Endothelial cell of umbilical vein (primary cell): ENCODE results near the gene PKDCC. TPM values are rescaled to one million over a fixed set of nuclear protein-coding genes. Genes with fewer than 3 reads are reported as not detected.

Experiments
- BruUV-seq: library from RNA; stranded (reverse); fragments of 400-500 nt; replicated peaks from 2 replicates; lab custom pipeline; 2021; lab: Mats Ljungman, UMichigan
- CTCF ChIA-PET: fragments of 300-600, 350-600 bp; sonication (Branson Sonifier 250); formaldehyde crosslinking; loops from one replicate; lab custom pipeline; 2021; ENCODE audit warnings: antibody characterized with exemption, inconsistent platforms; lab: Charles Lee
- POLR2A ChIA-PET: fragments of 300-600, 350-600 bp; sonication (Branson Sonifier 250); formaldehyde crosslinking; loops from one replicate; lab custom pipeline; 2021; ENCODE audit warnings: antibody characterized with exemption, inconsistent platforms; lab: Charles Lee
- DNase-seq: peaks from one replicate; pipeline ENCODE4 v3.0.0-alpha.2; 2011; ENCODE audit warnings: low read depth, low spot score
- FAIRE-seq: peaks from 2 replicates; lab custom pipeline; 2011; peaks lifted over from hg19 to GRCh38; lab: Jason Lieb, UNC
- H2AFZ ChIP-seq: 2 replicates; pipeline ENCODE4 v1.6.0; 2012; ENCODE audit warnings: low read depth, low read length, control low read depth, inconsistent platforms
- H3K27ac ChIP-seq: 2 replicates; pipeline ENCODE4 v1.5.1; 2011; ENCODE audit warnings: low read depth, mild to moderate bottlenecking, control low read depth, low read length, moderate library complexity; ENCODE audit not compliant: insufficient read depth
- H3K27me3 ChIP-seq, 2 experiments: 2 replicates each; pipeline versions ENCODE4 v1.6.0 to v1.6.1; 2011; ENCODE audit warnings: low read length in 2 of 2, mixed read lengths in 1 of 2; ENCODE audit not compliant: control insufficient read depth in 2 of 2, insufficient read depth in 2 of 2
- H3K36me3 ChIP-seq, 2 experiments: 2 replicates in 1 of 2; 3 replicates in 1 of 2; pipeline ENCODE4 v1.5.1; 2011; ENCODE audit warnings: low read length in 2 of 2, mild to moderate bottlenecking in 1 of 2, moderate library complexity in 1 of 2; ENCODE audit not compliant: control insufficient read depth in 2 of 2, insufficient read depth in 2 of 2; ENCODE audit errors: extremely low read depth in 1 of 2
- H3K4me1 ChIP-seq: 3 replicates; pipeline ENCODE4 v1.5.1; 2011; ENCODE audit warnings: mild to moderate bottlenecking, low read length; ENCODE audit not compliant: control insufficient read depth, insufficient read depth; ENCODE audit errors: extremely low read depth
- H3K4me2 ChIP-seq: 2 replicates; pipeline ENCODE4 v1.6.1; 2011; ENCODE audit warnings: low read length, control low read depth, mixed read lengths; ENCODE audit not compliant: insufficient read depth
- H3K4me3 ChIP-seq, 3 experiments: fragments of 200-600 bp in 1 of 3; sonication (generic), shearing (Covaris generic) in 1 of 3; replicated peaks in 1 of 3; 2 replicates each; pipeline ENCODE4 v1.5.1; 2011 to 2016; ENCODE audit warnings: control low read depth in 3 of 3, low read length in 3 of 3, mild to moderate bottlenecking in 2 of 3, inconsistent platforms in 1 of 3, low read depth in 1 of 3, moderate library complexity in 1 of 3; ENCODE audit not compliant: insufficient read depth in 1 of 3
- H3K79me2 ChIP-seq: 2 replicates; pipeline ENCODE4 v1.6.0; 2012; ENCODE audit warnings: low read length, inconsistent platforms; ENCODE audit not compliant: control insufficient read depth, insufficient read depth
- H3K9ac ChIP-seq: replicated peaks from 2 replicates; pipeline ENCODE3; 2011; ENCODE audit warnings: low read length, control low read depth; ENCODE audit not compliant: insufficient read depth; ENCODE audit errors: extremely low read depth
- H3K9me1 ChIP-seq: replicated peaks from 3 replicates; pipeline ENCODE4 v1.6.0; 2011; ENCODE audit warnings: mild to moderate bottlenecking, low read length; ENCODE audit not compliant: control insufficient read depth, insufficient read depth; ENCODE audit errors: extremely low read depth
- H3K9me3 ChIP-seq: replicated peaks from 2 replicates; pipeline ENCODE4 v1.5.1; 2012; ENCODE audit warnings: low read length, inconsistent platforms; ENCODE audit not compliant: control insufficient read depth, insufficient read depth
- H4K20me1 ChIP-seq: replicated peaks from 2 replicates; pipeline ENCODE3; 2011; ENCODE audit warnings: mild to moderate bottlenecking, low read length; ENCODE audit not compliant: control insufficient read depth, insufficient read depth; ENCODE audit errors: extremely low read depth
- CTCF ChIP-seq, 2 donors: IDR thresholded peaks; 1 replicate in 1 of 2; 2 replicates in 1 of 2; pipeline ENCODE4 v1.5.1; 2011; ENCODE audit warnings: low read length in 2 of 2, mild to moderate bottlenecking in 2 of 2, moderate library complexity in 2 of 2, control low read depth in 1 of 2, inconsistent platforms in 1 of 2, low read depth in 1 of 2; ENCODE audit not compliant: insufficient read depth in 1 of 2; ENCODE audit errors: extremely low read depth in 1 of 2
- EZH2 ChIP-seq: IDR thresholded peaks from 2 replicates; pipeline ENCODE4 v1.6.1; 2012; ENCODE audit warnings: borderline replicate concordance, low read depth, mild to moderate bottlenecking, moderate library complexity, low read length, inconsistent platforms; ENCODE audit not compliant: severe bottlenecking
- GATA2 ChIP-seq: IDR thresholded peaks from 2 replicates; pipeline ENCODE4 v1.7.0; 2011; ENCODE audit warnings: low read depth, mild to moderate bottlenecking, moderate library complexity, mixed read lengths, low read length; ENCODE audit not compliant: insufficient read length, insufficient read depth
- JUN ChIP-seq: IDR thresholded peaks from 2 replicates; pipeline ENCODE4 v1.6.1; 2011; ENCODE audit warnings: borderline replicate concordance, low read depth; ENCODE audit not compliant: insufficient read length, insufficient read depth
- MYC ChIP-seq: IDR thresholded peaks from one replicate; pipeline ENCODE4 v1.6.1; 2011; ENCODE audit warnings: mild to moderate bottlenecking, low read depth, low read length
- POLR2A ChIP-seq: IDR thresholded peaks from 2 replicates; pipeline ENCODE4 v1.6.1; 2012; ENCODE audit warnings: low read depth, mild to moderate bottlenecking, control low read depth, low read length
- POLR2AphosphoS5 ChIP-seq: IDR thresholded peaks from 2 replicates; pipeline ENCODE4 v1.6.1; 2012; ENCODE audit warnings: low read depth, mild to moderate bottlenecking, control low read depth, low read length, moderate library complexity; ENCODE audit not compliant: insufficient read depth
- dilution Hi-C: fragments of 300-500 bp; cut with MboI; formaldehyde crosslinking; loops from one replicate; pipeline ENCODE4 v1.15.0; 2019; ENCODE audit warnings: low sequenced_read_pairs; ENCODE audit not compliant: extremely low pct_ligation_motif_present
- intact Hi-C: fragments of 100-400 bp; cut with micrococcal nuclease; formaldehyde crosslinking; loops from one replicate; pipeline ENCODE4 v1.10.0; 2022
- polyA plus RNA-seq, 4 experiments: library from polyadenylated mRNA; depleted of rRNA in 3 of 4; stranded (reverse) in 3 of 4; unstranded in 1 of 4; fragments of >200 nt; gene quantifications; 2 replicates each; pipeline versions ENCODE4 v1.2.1 to v1.2.3, GENCODE V29; 2011 to 2012; ENCODE audit warnings: missing spikeins in 1 of 4
- total RNA-seq: library from RNA; stranded (reverse); gene quantifications from 2 replicates; pipeline ENCODE4 v1.2.3, GENCODE V29; 2021

The PKDCC gene
- total and polyA plus RNA-seq, 2 donors (not counting 3 experiments of a cell fraction or from before 2014, with no cell fraction given), result 3.0 to 5.9 TPM

GRCh38 chr2:42007551-42007950 is 40.3 kb upstream of the PKDCC start:
- DNase-seq (no peak), FAIRE-seq (no peak)
- Histone ChIP-seq H3K79me2 (no peaks in the 10 kb centered on the region), H3K27ac (no peak overlapping the region), H3K9me3 (no peaks in the 10 kb centered on the region), H3K4me1 (no peaks in the 10 kb centered on the region), H4K20me1 (no peaks in the 10 kb centered on the region), H3K36me3 (no peaks in the 10 kb centered on the region), H3K4me3 (no peak overlapping the region), H3K9me1 (no peaks in the 10 kb centered on the region), H2AFZ (no peak overlapping the region), H3K9ac (no peak overlapping the region), H3K27me3 (no peaks in the 10 kb centered on the region), H3K4me2 (no peak overlapping the region)
- intact Hi-C loops (no loop called here), dilution Hi-C loops (no loop called here)
- TF ChIP-seq EZH2 (no peak), POLR2A (no peak)
- no TSS peak for BruUV-seq
- CTCF ChIA-PET, result no interaction called here
- POLR2A ChIA-PET, result no interaction called here

DNA sequence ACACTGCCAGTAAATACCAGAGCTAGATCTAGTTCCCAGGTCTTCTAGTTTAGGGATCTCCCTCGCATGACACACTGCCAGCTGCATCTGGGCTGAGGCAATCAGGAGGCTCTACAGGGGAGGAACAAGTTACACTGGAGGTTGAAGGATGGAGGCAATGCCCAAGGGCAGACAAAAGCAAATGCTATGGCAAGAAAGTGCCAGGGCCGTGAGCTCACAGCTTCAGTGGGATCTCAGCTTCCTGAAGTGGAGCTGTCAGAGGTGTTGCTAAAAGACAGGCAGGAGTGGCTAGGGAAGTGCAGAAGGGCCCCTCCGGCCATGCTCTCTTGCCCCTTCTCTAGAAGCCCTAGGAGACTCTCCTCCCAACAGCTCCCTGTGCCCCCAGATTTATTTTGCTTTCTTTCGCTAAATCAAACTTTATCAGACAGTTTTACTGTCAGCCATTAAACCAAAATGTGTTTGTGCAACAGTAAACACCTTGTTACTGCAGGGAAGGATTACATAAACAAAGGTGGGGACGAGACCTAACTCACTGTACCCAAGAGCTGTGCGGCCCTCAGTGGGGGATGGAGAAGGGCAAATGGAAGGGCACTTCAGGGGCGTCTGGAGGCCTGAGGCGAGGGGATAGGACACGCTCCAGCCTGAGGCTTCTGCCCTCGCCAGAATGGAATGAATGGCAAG is 39.4 kb upstream of the PKDCC start:
- no peak overlapping the region for H3K4me3 ChIP-seq
- H3K4me2 ChIP-seq, result no peak overlapping the region
- H3K36me3 ChIP-seq, result no peaks in the 10 kb centered on the region
- TF ChIP-seq MYC (no peak), JUN (no peak), EZH2 (no peak), CTCF (IDR thresholded peaks at IDR 0.05; ENCODE audit: extremely low read depth in 1 of 2, insufficient read depth in 1 of 2, low read depth in 1 of 2, low read length in 2 of 2) (no peak), GATA2 (no peak), POLR2AphosphoS5 (no peak)
- ChIA-PET CTCF (no interaction called here), POLR2A (no interaction called here)
- H2AFZ ChIP-seq, result no peak overlapping the region
- FAIRE-seq (no peak), DNase-seq (no peak)
- no peaks in the 10 kb centered on the region for H4K20me1 ChIP-seq
- H3K79me2 ChIP-seq, result no peaks in the 10 kb centered on the region
- BruUV-seq, result no TSS peak
- no peak overlapping the region for H3K9ac ChIP-seq
- intact Hi-C loops (no loop called here), dilution Hi-C loops (no loop called here)
- H3K4me1 ChIP-seq, result no peaks in the 10 kb centered on the region
- no peak overlapping the region for H3K27ac ChIP-seq
- H3K27me3 ChIP-seq, result no peaks in the 10 kb centered on the region
- H3K9me1 ChIP-seq, result no peaks in the 10 kb centered on the region
- H3K9me3 ChIP-seq, result no peaks in the 10 kb centered on the region
